KG1 (cell line): ENCODE measurements around the gene NMB.

ENCODE experiments used
- DNase-seq: peaks from one replicate; lab custom pipeline; 2025; lab: John Stamatoyannopoulos, UW

The NMB gene

DNA sequence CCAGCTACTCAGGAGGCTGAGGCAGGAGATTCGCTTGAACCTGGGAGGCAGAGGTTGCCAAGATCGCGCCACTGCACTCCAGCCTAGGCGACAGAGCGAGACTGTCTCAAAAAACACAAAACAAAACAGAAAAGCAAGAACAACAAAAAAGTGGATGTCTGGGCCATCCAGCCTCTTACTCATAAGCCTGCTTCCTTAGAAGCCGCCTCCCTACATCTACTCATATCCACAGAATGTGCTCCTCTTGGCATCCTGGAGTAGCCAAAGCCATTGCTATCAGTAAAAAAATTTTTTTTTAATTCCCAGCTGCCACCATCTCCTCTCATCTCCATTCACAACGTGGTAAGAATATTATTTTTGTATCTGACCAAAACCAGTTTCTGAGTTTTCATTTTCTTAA is 46.4 kb downstream of the NMB start:
- no peak for DNase-seq

DNA sequence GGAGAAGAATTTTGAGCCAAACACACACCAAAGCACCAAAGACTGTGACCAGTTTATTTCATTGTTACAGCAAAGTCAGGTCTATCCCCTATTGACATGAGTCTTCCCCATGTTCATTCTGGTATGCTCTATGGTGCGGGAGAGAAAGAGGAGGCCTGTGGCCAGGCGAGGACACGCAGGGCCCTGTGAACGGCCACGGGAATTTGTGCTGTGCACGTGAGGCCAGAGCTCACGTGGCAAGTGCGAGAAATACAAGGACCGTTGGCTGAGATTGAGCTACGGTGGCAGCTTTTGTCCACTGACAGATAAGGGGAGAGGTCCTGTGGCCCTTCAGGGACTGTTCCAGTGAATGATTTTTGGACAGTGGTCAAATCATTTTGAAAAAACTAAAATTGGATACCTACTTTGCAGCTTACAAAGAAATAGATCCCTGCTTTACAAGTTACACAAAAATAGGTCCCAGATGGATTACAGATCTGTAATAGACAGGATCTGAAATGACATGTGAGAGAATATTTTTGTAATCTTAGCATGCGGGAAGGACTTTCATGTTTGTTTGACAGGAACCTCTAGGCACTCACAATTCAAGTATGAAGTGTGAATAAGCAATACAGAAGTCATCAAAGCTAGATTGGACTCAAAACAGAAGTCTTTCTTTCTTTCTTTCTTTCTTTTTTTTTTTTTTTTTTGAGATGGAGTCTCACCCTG is 48.0 kb downstream of the NMB start:
- DNase-seq: no peak

DNA sequence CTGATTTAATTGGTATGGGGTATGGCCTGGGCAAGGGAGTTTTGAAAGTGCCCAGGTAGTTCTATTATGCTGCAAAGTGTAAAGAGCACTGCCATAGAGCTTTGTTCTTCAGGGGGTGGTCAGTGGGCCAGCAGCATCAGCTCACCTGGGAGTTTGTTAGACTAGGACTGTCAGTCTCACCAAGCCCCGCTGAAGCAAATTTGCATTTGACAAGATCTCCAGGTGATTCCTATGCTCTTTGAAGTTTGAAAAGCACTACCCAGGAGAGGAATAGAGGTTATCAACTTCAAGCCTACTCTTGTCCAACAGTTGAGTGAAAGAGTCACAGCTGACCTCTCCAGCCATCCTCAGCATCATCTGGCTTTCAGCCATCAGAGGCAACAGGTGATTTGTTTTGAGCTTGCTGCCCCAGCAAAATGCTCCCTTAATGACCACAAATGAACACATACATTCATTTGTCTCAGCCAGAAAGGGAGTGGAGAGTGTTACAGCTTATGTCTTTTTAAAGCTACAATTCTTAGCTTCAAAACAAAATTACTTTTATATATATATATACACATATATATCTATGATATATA is 49.2 kb downstream of the NMB start:
- no peak for DNase-seq

DNA sequence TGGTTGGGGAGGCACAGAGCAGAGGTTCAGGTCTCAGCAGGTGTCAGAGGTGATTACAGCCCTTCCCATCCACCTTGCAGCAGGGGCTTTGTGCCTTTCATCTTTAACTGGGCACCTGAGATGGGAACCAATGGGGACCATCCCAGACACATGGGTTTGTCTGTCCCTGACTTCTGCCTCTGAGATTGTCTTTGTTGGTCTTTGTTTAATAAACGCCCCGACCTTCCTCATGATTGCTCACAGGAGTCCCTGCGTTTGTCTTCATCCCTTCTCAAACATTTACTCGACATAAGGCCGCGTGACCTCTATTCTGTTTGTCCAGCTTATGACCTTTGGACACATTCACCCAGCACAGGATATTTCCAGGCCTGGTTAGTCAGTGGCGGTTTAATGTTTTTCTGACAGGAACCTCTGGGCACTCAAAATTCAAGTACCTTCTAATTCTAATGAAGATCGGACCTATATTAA is 51.3 kb downstream of the NMB start:
- no peak for DNase-seq

DNA sequence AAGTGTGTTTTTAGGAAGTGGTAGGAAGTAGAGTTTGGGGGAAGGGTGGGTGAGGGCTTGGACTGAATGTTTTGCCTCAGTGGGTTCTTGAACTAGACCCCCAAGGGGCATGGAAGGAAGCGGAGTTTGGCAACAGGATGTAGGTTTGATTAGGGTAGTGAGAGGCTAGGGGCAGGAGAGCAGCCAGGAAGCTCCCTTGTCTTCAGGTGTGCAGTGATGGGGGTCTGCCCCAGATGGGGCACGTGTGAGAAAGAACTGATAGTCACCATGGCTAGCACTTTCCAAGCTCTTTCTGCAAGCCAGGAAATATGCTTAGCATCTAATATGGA is 52.5 kb downstream of the NMB start:
- no peak for DNase-seq
